Memory B cell (primary cell): ENCODE measurements around the gene GRAMD1A.

Experiments
- ATAC-seq: fragments of 150-1000 bp; cut with Tn5 transposase; 2 replicates; pipeline ENCODE4 v1.10.0; 2021; ENCODE audit warnings: low read depth, mild to moderate bottlenecking, moderate library complexity
- DNase-seq, 2 donors: peaks; one replicate each; pipeline ENCODE4 v3.0.0; 2022; ENCODE audit warnings: low spot score in 2 of 2
- H3K27ac Mint-ChIP-seq: one replicate; pipeline ENCODE4 v1.8.0; 2022; ENCODE audit warnings: mild to moderate bottlenecking, moderate library complexity, mixed read lengths
- H3K27me3 Mint-ChIP-seq: one replicate; pipeline ENCODE4 v1.8.0; 2022; ENCODE audit warnings: mixed read lengths
- H3K36me3 Mint-ChIP-seq: one replicate; pipeline ENCODE4 v1.8.0; 2022; ENCODE audit warnings: mild to moderate bottlenecking, mixed read lengths
- H3K4me1 Mint-ChIP-seq: one replicate; pipeline ENCODE4 v1.8.0; 2022; ENCODE audit warnings: mixed read lengths
- H3K4me3 Mint-ChIP-seq: one replicate; pipeline ENCODE4 v1.8.0; 2022; ENCODE audit warnings: mild to moderate bottlenecking, moderate library complexity, mixed read lengths
- H3K9me3 Mint-ChIP-seq: one replicate; pipeline ENCODE4 v1.8.0; 2022; ENCODE audit warnings: mixed read lengths

GRAMD1A gene

GRCh38 chr19:35061583-35062373 lies 61.7 kb downstream of the GRAMD1A start:
- no peak for DNase-seq
- no peak overlapping the region for H3K4me3 Mint-ChIP-seq
- H3K9me3 Mint-ChIP-seq = no peaks in the 10 kb centered on the region
- H3K27ac Mint-ChIP-seq = no peak overlapping the region
- H3K36me3 Mint-ChIP-seq = no peaks in the 10 kb centered on the region
- H3K4me1 Mint-ChIP-seq = peaks cover 1% of the 10 kb centered on the region
- H3K27me3 Mint-ChIP-seq = no peaks in the 10 kb centered on the region
- ATAC-seq = no peak

- ATAC-seq (no peak), DNase-seq (no peak)
- H3K27me3 Mint-ChIP-seq = no peaks in the 10 kb centered on the region
- peaks cover 6% of the 10 kb centered on the region for H3K4me1 Mint-ChIP-seq
- H3K4me3 Mint-ChIP-seq = no peak overlapping the region
- H3K9me3 Mint-ChIP-seq = no peaks in the 10 kb centered on the region
- no peak overlapping the region for H3K27ac Mint-ChIP-seq
- H3K36me3 Mint-ChIP-seq = no peaks in the 10 kb centered on the region
These were observed 62.8 kb downstream of the GRAMD1A start for GRCh38 chr19:35062942-35063341.

GRCh38 chr19:35063940-35064818 lies 64.1 kb downstream of the GRAMD1A start:
- no peaks in the 10 kb centered on the region for H3K9me3 Mint-ChIP-seq
- H3K4me3 Mint-ChIP-seq = no peak overlapping the region
- H3K36me3 Mint-ChIP-seq = no peaks in the 10 kb centered on the region
- ATAC-seq = no peak
- no peak overlapping the region for H3K27ac Mint-ChIP-seq
- DNase-seq = no peak
- no peaks in the 10 kb centered on the region for H3K27me3 Mint-ChIP-seq
- H3K4me1 Mint-ChIP-seq = peaks cover 6% of the 10 kb centered on the region

- Mint-ChIP-seq H3K27ac (no peak overlapping the region), H3K4me1 (peaks cover 10% of the 10 kb centered on the region), H3K27me3 (no peaks in the 10 kb centered on the region), H3K36me3 (no peaks in the 10 kb centered on the region), H3K9me3 (no peaks in the 10 kb centered on the region), H3K4me3 (no peak overlapping the region)
- no peak for ATAC-seq
- no peak for DNase-seq
These were observed 65.5 kb downstream of the GRAMD1A start for GRCh38 chr19:35065574-35065973.

GRCh38 chr19:35066121-35066520 lies 66.0 kb downstream of the GRAMD1A start:
- Mint-ChIP-seq H3K27me3 (no peaks in the 10 kb centered on the region), H3K4me3 (no peak overlapping the region), H3K4me1 (peaks cover 10% of the 10 kb centered on the region), H3K36me3 (no peaks in the 10 kb centered on the region), H3K9me3 (no peaks in the 10 kb centered on the region), H3K27ac (no peak overlapping the region)
- ATAC-seq (no peak), DNase-seq (no peak)

GRCh38 chr19:35066691-35067563 lies 66.8 kb downstream of the GRAMD1A start:
- Mint-ChIP-seq H3K4me1 (peaks cover 10% of the 10 kb centered on the region), H3K36me3 (no peaks in the 10 kb centered on the region), H3K27me3 (no peaks in the 10 kb centered on the region), H3K9me3 (no peaks in the 10 kb centered on the region), H3K27ac (no peak overlapping the region), H3K4me3 (no peak overlapping the region)
- ATAC-seq (peak; percentile 92), DNase-seq (peak; percentile 91 to 95)

GRCh38 chr19:35068941-35069634 lies 69.0 kb downstream of the GRAMD1A start:
- Mint-ChIP-seq H3K36me3 (no peaks in the 10 kb centered on the region), H3K4me3 (no peak overlapping the region), H3K4me1 (peaks cover 10% of the 10 kb centered on the region), H3K27me3 (no peaks in the 10 kb centered on the region), H3K27ac (no peak overlapping the region), H3K9me3 (no peaks in the 10 kb centered on the region)
- no peak for ATAC-seq
- DNase-seq = no peak

- Mint-ChIP-seq H3K4me1 (peaks cover 10% of the 10 kb centered on the region), H3K9me3 (no peaks in the 10 kb centered on the region), H3K36me3 (no peaks in the 10 kb centered on the region), H3K27ac (no peak overlapping the region), H3K4me3 (no peak overlapping the region), H3K27me3 (no peaks in the 10 kb centered on the region)
- DNase-seq (no peak), ATAC-seq (no peak)
These were observed 69.6 kb downstream of the GRAMD1A start for GRCh38 chr19:35069696-35070095.

- Mint-ChIP-seq H3K27ac (no peak overlapping the region), H3K4me1 (peaks cover 15% of the 10 kb centered on the region), H3K27me3 (peaks cover 3% of the 10 kb centered on the region), H3K36me3 (no peaks in the 10 kb centered on the region), H3K4me3 (no peak overlapping the region), H3K9me3 (no peaks in the 10 kb centered on the region)
- no peak for ATAC-seq
- no peak for DNase-seq
These were observed 70.3 kb downstream of the GRAMD1A start for GRCh38 chr19:35070471-35070870.

GRCh38 chr19:35073516-35073915 lies 73.4 kb downstream of the GRAMD1A start:
- no peak overlapping the region for H3K4me3 Mint-ChIP-seq
- no peak overlapping the region for H3K27ac Mint-ChIP-seq
- peaks cover 21% of the 10 kb centered on the region for H3K4me1 Mint-ChIP-seq
- no peaks in the 10 kb centered on the region for H3K36me3 Mint-ChIP-seq
- DNase-seq (no peak), ATAC-seq (no peak)
- H3K9me3 Mint-ChIP-seq = no peaks in the 10 kb centered on the region
- peaks cover 7% of the 10 kb centered on the region for H3K27me3 Mint-ChIP-seq

GRCh38 chr19:35073941-35074340 lies 73.8 kb downstream of the GRAMD1A start:
- Mint-ChIP-seq H3K9me3 (no peaks in the 10 kb centered on the region), H3K27ac (no peak overlapping the region), H3K27me3 (peaks cover 10% of the 10 kb centered on the region), H3K4me1 (peaks cover 24% of the 10 kb centered on the region), H3K4me3 (no peak overlapping the region), H3K36me3 (peaks cover 2% of the 10 kb centered on the region)
- DNase-seq = no peak
- ATAC-seq = no peak

GRCh38 chr19:35074426-35075201 lies 74.5 kb downstream of the GRAMD1A start:
- H3K36me3 Mint-ChIP-seq = peaks cover 2% of the 10 kb centered on the region
- ATAC-seq (no peak), DNase-seq (no peak)
- peaks cover 25% of the 10 kb centered on the region for H3K4me1 Mint-ChIP-seq
- H3K27me3 Mint-ChIP-seq = peaks cover 14% of the 10 kb centered on the region
- H3K9me3 Mint-ChIP-seq = no peaks in the 10 kb centered on the region
- H3K4me3 Mint-ChIP-seq = no peak overlapping the region
- no peak overlapping the region for H3K27ac Mint-ChIP-seq
